ENCODE data around the gene ASF1A. TPM values are rescaled to one million over a fixed set of nuclear protein-coding genes. Genes with fewer than 3 reads are reported as not detected.

The ASF1A gene
- total RNA-seq, 1 experiment from 2014 or later, result 34.4 TPM

DNA sequence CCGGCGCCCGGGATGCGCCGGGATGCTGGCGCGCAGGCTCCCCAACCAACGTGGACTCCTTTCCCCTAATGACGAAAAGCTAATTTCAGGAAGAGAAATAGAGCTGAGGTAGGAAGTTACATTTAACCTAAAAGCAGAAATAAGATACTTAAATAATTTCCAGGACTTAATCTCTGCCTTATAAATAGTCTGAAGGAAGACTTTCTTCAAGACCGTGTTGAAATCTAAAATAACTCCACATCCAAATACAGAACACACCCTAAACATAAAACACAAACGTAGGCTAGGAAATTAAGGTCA, 1.3 kb downstream of the ASF1A start:
- Histone ChIP-seq H3K18ac (ENCODE audit: insufficient read length, low read depth, low read length) (no peak overlapping the region), H3K56ac (ENCODE audit: insufficient read length, low read depth, low read length) (no peak overlapping the region), H3K14ac (ENCODE audit: insufficient read depth, low read length) (no peak overlapping the region), H2AK5ac (ENCODE audit: insufficient read length, low read length) (no peak overlapping the region), H3K23ac (ENCODE audit: insufficient read length, low read depth, low read length) (no peak overlapping the region), H3K4ac (ENCODE audit: low read depth, low read length) (no peak overlapping the region), H3K79me2 (ENCODE audit: insufficient read depth, low read length) (peaks cover 25% of the 10 kb centered on the region; the same call in 1 of the 2 replicates), H4K91ac (ENCODE audit: insufficient read length, low read depth, low read length) (no peak overlapping the region), H2AFZ (ENCODE audit: low read length) (no peak overlapping the region), H2BK12ac (ENCODE audit: insufficient read length, low read depth, low read length) (no peak overlapping the region), H3K27ac (ENCODE audit: insufficient read length, low read depth, low read length) (no peak overlapping the region), H4K5ac (ENCODE audit: insufficient read length, low read depth, low read length) (no peak overlapping the region), H2BK15ac (ENCODE audit: low read depth, low read length) (no peak overlapping the region), H3K9ac (ENCODE audit: extremely low read depth, insufficient read length, low read length) (peak overlapping the region; percentile 82), H3K23me2 (ENCODE audit: insufficient read length, low read depth, low read length, poor library complexity, severe bottlenecking) (no peaks in the 10 kb centered on the region), H3K9me3 (ENCODE audit: control insufficient read depth, low read depth, low read length) (no peaks in the 10 kb centered on the region), H2BK5ac (ENCODE audit: insufficient read length, low read length) (no peak overlapping the region), H2BK20ac (ENCODE audit: low read depth, low read length, poor library complexity, severe bottlenecking) (no peak overlapping the region), H2BK120ac (ENCODE audit: low read depth, low read length, poor library complexity, severe bottlenecking) (no peak overlapping the region), H4K20me1 (ENCODE audit: control insufficient read depth, insufficient read depth, insufficient read length) (no peaks in the 10 kb centered on the region), H3K4me2 (ENCODE audit: insufficient read depth, insufficient read length, low read length) (peak overlapping the region; percentile 89), H4K8ac (replicated peaks; ENCODE audit: insufficient read length, low read depth, low read length) (no peak overlapping the region), H3K4me1 (ENCODE audit: insufficient read depth, low read length) (peaks cover 3% of the 10 kb centered on the region; the same call in 1 of the 2 replicates), H3K79me1 (ENCODE audit: insufficient read depth, low read depth, low read length, poor library complexity, severe bottlenecking) (no peaks in the 10 kb centered on the region), H3T11ph (ENCODE audit: low read length) (no peak overlapping the region), H3K27me3 (ENCODE audit: insufficient read depth, low read length) (no peaks in the 10 kb centered on the region)
- TF ChIP-seq, protein P1, sequence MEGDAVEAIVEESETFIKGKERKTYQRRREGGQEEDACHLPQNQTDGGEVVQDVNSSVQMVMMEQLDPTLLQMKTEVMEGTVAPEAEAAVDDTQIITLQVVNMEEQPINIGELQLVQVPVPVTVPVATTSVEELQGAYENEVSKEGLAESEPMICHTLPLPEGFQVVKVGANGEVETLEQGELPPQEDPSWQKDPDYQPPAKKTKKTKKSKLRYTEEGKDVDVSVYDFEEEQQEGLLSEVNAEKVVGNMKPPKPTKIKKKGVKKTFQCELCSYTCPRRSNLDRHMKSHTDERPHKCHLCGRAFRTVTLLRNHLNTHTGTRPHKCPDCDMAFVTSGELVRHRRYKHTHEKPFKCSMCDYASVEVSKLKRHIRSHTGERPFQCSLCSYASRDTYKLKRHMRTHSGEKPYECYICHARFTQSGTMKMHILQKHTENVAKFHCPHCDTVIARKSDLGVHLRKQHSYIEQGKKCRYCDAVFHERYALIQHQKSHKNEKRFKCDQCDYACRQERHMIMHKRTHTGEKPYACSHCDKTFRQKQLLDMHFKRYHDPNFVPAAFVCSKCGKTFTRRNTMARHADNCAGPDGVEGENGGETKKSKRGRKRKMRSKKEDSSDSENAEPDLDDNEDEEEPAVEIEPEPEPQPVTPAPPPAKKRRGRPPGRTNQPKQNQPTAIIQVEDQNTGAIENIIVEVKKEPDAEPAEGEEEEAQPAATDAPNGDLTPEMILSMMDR (conservative IDR thresholded peaks at IDR 0.05), result no peak
- WGBS (ENCODE audit: extremely low coverage, insufficient read length, low lambda C conversion rate), result no CpG with 5 or more reads among the region's 11 CpGs
- Mint-ChIP-seq H3K36me3 (ENCODE audit: insufficient read depth in 1 of 3, low read depth in 3 of 3) (peaks cover 11 to 17% (median 17%) of the 10 kb centered on the region in 3 experiments), H3K27ac (peak overlapping the region; percentile 41 to 93 (median 91); a peak in 4 of 7 replicates), H3K4me3 (peak overlapping the region; percentile 87 to 93), H3K9me3 (0 out of 5 replicates have a peak, but pooled peaks cover 0 to 2% of the 10 kb centered on the region in 2 experiments), H3K4me1 (peaks cover 39 to 49% of the 10 kb centered on the region in 2 experiments), H3K27me3 (ENCODE audit: low read depth) (no peaks in the 10 kb centered on the region)
- DNase-seq, result no peak
